Stomach (tissue), 4 donors: Measurements from ENCODE around the gene DOCK8.

ENCODE experiments used
- POLR2A ChIP-seq, 4 donors: fragments of 450-650 bp; IDR thresholded peaks; one replicate each; pipeline ENCODE4 v1.6.1; 2016; ENCODE audit warnings: antibody characterized with exemption in 4 of 4, control low read depth in 2 of 4, mild to moderate bottlenecking in 1 of 4, moderate library complexity in 1 of 4
- TF ChIP-seq, protein P1 (sequence below), 7 experiments: fragments of 450-650 bp in 4 of 7; fragments of 200-600 bp in 3 of 7; sonication (generic) in 3 of 7; IDR thresholded peaks; one replicate each; pipeline ENCODE4 v1.5.1; 2016 to 2019; ENCODE audit warnings: antibody characterized with exemption in 7 of 7, control low read depth in 2 of 7, mild to moderate bottlenecking in 1 of 7

- TF ChIP-seq, protein P1, sequence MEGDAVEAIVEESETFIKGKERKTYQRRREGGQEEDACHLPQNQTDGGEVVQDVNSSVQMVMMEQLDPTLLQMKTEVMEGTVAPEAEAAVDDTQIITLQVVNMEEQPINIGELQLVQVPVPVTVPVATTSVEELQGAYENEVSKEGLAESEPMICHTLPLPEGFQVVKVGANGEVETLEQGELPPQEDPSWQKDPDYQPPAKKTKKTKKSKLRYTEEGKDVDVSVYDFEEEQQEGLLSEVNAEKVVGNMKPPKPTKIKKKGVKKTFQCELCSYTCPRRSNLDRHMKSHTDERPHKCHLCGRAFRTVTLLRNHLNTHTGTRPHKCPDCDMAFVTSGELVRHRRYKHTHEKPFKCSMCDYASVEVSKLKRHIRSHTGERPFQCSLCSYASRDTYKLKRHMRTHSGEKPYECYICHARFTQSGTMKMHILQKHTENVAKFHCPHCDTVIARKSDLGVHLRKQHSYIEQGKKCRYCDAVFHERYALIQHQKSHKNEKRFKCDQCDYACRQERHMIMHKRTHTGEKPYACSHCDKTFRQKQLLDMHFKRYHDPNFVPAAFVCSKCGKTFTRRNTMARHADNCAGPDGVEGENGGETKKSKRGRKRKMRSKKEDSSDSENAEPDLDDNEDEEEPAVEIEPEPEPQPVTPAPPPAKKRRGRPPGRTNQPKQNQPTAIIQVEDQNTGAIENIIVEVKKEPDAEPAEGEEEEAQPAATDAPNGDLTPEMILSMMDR (IDR thresholded peaks at IDR 0.05): no peak
- TF ChIP-seq POLR2A (IDR thresholded peaks at IDR 0.05): no peak
These were observed 9.4 kb downstream of the DOCK8 start for GRCh38 chr9:224026-224425.
